Fibroblast of pulmonary artery (primary cell): ENCODE data around the gene UBE3C.
A peak's percentile ranks its signal among the peaks of the same experiment; 100 is the strongest.

ENCODE experiments used
- DNase-seq: peaks from one replicate; pipeline ENCODE4 v3.0.0-alpha.2; 2010; ENCODE audit warnings: low read depth
- H3K4me3 ChIP-seq: replicated peaks from 2 replicates; pipeline ENCODE4 v1.5.1; 2011; ENCODE audit warnings: low read depth, mild to moderate bottlenecking, control low read depth, low read length, moderate library complexity
- TF ChIP-seq, protein P1 (sequence below): IDR thresholded peaks from 2 replicates; pipeline ENCODE4 v1.5.1; 2011; ENCODE audit warnings: mild to moderate bottlenecking, control low read depth, low read length, inconsistent platforms; ENCODE audit errors: missing control alignments

Gene UBE3C

DNA sequence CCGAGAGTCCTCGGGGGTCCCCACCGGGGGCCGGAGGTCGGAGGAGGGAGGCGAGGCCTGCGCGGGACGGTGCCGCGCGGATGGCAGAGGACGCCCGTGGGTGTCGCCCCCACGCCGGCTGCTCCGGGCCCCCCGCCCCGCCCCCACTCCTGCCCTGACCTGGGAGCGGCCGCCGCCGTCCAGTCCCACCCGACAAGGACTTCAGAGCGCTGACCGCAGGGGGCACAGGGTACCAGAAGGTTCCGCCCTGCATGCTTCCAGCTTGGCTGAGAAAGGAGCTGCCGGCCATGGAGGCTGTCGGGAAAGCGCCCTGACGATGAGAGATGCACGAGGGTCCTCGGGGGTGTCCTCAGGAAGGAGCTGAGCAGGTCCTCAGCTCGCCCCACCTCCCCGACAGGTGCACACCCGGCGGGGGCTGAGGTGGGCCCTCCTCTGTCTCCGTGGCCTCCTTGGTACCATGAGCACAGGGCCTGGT is 141.1 kb downstream of the UBE3C start:
- H3K4me3 ChIP-seq, result peak overlapping the region; percentile 42
- no peak for DNase-seq
- TF ChIP-seq, protein P1, sequence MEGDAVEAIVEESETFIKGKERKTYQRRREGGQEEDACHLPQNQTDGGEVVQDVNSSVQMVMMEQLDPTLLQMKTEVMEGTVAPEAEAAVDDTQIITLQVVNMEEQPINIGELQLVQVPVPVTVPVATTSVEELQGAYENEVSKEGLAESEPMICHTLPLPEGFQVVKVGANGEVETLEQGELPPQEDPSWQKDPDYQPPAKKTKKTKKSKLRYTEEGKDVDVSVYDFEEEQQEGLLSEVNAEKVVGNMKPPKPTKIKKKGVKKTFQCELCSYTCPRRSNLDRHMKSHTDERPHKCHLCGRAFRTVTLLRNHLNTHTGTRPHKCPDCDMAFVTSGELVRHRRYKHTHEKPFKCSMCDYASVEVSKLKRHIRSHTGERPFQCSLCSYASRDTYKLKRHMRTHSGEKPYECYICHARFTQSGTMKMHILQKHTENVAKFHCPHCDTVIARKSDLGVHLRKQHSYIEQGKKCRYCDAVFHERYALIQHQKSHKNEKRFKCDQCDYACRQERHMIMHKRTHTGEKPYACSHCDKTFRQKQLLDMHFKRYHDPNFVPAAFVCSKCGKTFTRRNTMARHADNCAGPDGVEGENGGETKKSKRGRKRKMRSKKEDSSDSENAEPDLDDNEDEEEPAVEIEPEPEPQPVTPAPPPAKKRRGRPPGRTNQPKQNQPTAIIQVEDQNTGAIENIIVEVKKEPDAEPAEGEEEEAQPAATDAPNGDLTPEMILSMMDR, result no peak

DNA sequence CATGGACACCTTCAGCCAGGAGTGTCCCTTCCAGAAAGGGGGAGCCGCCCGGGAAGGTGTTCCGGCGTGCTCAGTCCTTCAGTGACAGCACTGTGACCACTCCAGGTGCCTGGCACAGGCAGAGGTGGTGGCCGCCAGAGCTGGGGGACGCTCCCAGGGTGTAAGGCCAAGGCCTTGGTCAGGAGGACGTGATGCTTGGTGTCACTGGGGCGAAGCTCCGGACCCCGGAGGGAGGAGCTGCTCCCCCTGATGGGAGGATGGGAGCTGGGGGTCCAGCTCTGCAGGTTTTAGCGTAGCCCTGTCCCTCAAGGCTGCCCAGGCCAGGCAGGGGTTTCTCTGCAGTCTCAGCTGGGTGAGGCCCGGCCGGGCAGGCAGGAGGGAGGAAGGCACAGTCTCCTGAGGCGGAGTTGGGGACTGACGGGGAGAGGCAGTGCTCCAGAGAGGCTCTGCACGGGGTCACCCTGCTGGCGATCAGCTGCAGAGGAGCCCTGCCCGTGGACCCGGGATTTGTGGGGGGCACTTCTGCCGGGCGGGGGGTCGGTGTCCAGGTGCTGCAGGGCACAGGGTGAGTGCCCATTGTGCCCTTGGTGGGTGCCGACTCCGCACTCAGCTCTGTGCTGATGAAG is 141.6 kb downstream of the UBE3C start:
- DNase-seq, result no peak
- TF ChIP-seq, protein P1, result no peak
- no peak overlapping the region for H3K4me3 ChIP-seq

DNA sequence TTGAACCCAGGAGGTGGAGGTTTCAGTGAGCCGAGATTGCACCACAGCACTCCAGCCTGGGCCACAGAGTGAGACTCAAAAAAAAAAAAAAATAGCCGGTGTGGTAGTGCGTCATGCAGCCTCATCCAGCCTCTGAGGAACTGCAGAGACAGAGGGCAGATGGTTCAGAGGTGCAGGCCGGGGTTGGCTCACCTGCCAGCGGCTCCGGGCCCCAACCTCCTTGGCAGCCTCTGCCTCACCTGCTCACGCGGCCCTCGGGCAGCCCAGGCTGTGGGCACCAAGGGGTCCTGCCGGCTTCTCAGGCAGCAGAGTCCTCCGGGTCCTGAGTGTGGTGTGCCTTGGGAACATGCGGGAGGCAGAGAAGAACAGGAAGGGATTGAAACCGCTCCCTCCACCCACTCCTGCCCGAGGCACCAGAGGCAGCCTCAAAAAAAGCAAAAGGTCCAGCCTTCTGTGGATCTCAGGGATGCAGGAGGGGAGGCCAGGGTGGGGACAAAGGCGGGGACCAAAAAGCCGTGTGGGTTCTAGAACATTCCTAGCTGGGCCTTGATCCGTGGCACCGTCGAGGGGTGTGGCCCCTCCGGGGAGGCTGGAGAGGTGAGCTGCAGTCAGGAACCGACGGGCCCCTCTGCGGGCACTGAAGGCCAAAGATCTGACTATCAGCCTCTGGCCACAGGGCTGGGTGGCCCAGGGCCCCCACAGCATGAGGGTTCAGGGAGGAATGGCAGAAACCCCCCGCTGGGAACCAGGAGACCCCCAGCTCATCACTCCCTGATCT is 142.7 kb downstream of the UBE3C start:
- DNase-seq, result no peak
- TF ChIP-seq, protein P1, result no peak
- no peak overlapping the region for H3K4me3 ChIP-seq

DNA sequence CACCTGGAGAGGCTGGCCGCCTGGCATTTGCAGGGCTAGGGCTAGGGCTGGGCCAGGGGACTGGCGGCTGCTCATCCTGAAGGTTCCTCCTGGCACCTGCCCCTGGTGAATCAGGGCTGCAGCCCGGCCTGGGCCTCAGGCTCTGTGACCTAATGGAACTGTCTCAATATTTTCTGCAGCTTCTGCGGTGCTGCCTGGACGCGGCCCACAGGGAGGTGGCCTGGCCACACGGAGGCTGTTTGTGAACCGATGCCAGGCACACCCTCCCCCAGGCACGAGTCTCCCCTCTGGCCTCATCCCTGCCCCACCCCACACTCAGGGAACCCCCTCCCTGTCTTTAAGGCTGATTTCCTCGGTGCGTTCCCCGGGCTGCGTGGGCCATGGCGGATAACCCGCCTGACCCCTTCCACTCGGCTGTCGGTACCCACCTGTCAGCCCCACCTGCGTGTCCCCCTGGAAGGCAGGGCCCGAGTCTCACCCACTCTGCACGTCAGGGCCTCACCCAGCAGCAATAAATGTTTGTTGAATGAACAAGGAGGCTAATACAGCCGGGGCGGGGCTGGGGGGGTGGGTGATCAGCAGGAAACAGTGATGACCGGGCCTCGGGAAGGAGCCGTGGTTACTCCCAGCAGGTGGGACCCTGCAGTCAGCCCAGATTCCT is 143.5 kb downstream of the UBE3C start:
- H3K4me3 ChIP-seq, result no peak overlapping the region
- TF ChIP-seq, protein P1, result no peak
- DNase-seq, result no peak

DNA sequence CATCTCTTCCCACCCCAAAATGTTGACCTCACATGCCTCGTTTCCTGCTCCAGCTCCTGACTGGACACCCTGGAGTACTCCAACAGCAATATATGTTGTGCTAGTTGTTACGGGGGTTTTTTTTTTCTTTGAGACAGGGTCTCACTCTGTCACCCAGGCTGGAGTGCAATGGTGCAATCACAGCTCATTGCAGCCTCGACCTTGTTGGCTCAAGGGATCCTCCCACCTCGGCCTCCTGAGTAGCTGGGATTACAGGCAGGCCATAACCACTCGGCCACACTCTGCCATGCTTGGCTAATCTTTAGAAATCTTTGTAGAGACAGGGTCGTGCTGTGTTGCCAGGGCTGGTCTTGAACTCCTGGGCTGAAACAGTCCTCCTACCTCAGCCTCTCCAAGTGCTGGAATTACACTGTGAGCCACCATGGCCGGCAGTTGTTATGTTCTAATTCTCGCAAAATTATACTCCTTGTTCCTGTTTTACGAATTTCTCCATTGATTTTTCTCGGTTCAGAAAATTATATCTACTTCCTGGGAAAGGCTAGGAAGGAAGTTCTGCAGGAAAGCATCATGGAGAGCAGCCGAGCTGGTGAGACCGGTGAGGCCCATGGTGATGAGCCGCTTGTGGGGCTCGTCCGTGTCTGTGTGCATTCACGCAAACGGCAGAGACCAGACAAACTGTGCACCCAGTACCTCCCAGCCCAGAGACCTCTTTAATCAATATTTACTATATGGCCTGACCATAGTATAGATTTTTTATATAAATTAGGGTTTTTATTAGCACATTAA is 145.7 kb downstream of the UBE3C start:
- TF ChIP-seq, protein P1, result no peak
- DNase-seq, result no peak
- H3K4me3 ChIP-seq, result no peak overlapping the region

DNA sequence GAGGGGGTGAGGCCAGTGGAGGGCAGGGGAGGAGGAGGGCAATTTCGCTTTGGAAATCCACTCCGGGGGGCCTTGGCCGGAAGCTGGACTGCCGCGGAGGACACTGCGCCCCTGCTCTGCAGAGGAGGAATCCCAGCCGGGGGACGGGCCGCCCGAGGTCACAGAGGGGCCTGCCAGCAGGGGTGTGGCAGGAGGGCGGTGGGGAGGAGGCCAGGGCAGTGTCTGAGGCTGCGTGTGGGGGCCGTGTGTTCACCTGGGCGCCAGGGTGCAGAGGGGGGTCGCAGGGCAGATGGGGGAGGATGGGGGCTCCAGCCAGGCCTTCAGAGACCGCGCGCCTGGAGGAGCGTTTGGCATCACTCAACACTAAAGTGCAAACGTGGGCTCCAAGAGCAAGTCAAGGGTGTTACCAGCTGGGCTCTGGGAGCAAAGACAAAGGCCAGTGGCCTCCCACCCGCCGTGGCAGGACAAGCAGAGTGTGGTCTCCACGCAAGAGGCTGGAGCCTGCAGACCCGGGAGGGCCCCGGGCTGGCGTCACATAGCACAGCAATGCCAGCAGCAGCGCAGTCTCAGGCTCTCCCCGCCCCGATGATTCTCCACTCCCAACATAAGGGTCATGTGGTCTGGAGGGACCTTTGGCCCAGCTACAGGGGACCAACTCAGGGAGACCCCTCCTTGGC is 152.8 kb downstream of the UBE3C start:
- DNase-seq, result no peak
- TF ChIP-seq, protein P1, result no peak
- no peak overlapping the region for H3K4me3 ChIP-seq
